Neural progenitor cell (in vitro differentiated cells): ENCODE data around the gene SMTN.

Source experiments
- EZH2 ChIP-seq: fragments of 200-600 bp; sonication (generic); IDR thresholded peaks from 2 replicates; pipeline ENCODE4 v1.6.1; 2017; ENCODE audit warnings: antibody characterized with exemption, mild to moderate bottlenecking, moderate library complexity
- TF ChIP-seq, protein P1 (sequence below): fragments of 200-600 bp; sonication (generic); IDR thresholded peaks from 2 replicates; pipeline ENCODE4 v1.5.1; 2017; ENCODE audit warnings: antibody characterized with exemption, mild to moderate bottlenecking

DNA sequence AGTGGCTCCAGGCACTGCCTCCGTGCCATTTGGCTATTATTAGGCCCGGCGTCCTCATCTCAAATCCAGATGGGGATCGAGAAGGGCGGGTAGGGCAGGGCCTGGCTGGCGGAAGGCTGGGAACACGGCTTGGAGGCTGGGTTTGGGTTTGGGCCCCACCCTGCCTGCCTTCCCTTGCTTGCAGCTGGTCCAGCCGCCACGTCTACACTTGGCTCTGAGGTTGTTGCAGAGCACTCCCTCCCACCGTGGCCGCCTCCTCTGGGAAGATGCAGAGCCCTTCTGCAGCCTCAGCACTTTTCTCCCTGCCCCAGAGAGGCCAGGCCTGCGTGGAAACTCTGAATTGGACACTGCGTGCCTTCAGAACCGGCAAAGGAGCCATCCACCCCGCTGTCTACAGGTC is 5.2 kb upstream of the SMTN start:
- TF ChIP-seq, protein P1, sequence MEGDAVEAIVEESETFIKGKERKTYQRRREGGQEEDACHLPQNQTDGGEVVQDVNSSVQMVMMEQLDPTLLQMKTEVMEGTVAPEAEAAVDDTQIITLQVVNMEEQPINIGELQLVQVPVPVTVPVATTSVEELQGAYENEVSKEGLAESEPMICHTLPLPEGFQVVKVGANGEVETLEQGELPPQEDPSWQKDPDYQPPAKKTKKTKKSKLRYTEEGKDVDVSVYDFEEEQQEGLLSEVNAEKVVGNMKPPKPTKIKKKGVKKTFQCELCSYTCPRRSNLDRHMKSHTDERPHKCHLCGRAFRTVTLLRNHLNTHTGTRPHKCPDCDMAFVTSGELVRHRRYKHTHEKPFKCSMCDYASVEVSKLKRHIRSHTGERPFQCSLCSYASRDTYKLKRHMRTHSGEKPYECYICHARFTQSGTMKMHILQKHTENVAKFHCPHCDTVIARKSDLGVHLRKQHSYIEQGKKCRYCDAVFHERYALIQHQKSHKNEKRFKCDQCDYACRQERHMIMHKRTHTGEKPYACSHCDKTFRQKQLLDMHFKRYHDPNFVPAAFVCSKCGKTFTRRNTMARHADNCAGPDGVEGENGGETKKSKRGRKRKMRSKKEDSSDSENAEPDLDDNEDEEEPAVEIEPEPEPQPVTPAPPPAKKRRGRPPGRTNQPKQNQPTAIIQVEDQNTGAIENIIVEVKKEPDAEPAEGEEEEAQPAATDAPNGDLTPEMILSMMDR, result no peak
- no peak for TF ChIP-seq EZH2
